BLaER1 treated with 17β-estradiol and CSF1 and Interleukin-3, amounts not matched to agents 10 nM and 100 nM (cell line): Measurements from ENCODE around the gene NRIP3.

Experiments
- H3K27ac ChIP-seq, 11 experiments: shearing (Covaris generic); formaldehyde crosslinking; 2 replicates each; pipeline ENCODE4 v1.8.1; 2022
- H3K27me3 ChIP-seq, 11 experiments: shearing (Covaris generic); formaldehyde crosslinking; 2 replicates each; pipeline ENCODE4 v1.8.1; 2022
- H3K36me3 ChIP-seq, 11 experiments: shearing (Covaris generic); formaldehyde crosslinking; 2 replicates each; pipeline ENCODE4 v1.8.1; 2022
- H3K4me1 ChIP-seq, 10 experiments: shearing (Covaris generic); formaldehyde crosslinking; 2 replicates each; pipeline ENCODE4 v1.8.1; 2022
- H3K4me2 ChIP-seq, 11 experiments: shearing (Covaris generic); formaldehyde crosslinking; 2 replicates each; pipeline ENCODE4 v1.8.1; 2022
- H3K4me3 ChIP-seq, 10 experiments: shearing (Covaris generic); formaldehyde crosslinking; 2 replicates each; pipeline ENCODE4 v1.8.1; 2022
- H3K9ac ChIP-seq, 11 experiments: shearing (Covaris generic); formaldehyde crosslinking; 2 replicates each; pipeline ENCODE4 v1.8.1; 2022
- H3K9me3 ChIP-seq, 11 experiments: shearing (Covaris generic); formaldehyde crosslinking; replicated peaks in 1 of 11; 2 replicates each; pipeline ENCODE4 v1.8.1; 2022
- H4K20me1 ChIP-seq, 11 experiments: shearing (Covaris generic); formaldehyde crosslinking; 2 replicates each; pipeline ENCODE4 v1.8.1; 2022
- Cebpa-rat ChIP-seq, 11 experiments: shearing (Covaris generic); IDR thresholded peaks; 2 replicates each; pipeline ENCODE4 v1.8.1; 2022

NRIP3 gene

DNA sequence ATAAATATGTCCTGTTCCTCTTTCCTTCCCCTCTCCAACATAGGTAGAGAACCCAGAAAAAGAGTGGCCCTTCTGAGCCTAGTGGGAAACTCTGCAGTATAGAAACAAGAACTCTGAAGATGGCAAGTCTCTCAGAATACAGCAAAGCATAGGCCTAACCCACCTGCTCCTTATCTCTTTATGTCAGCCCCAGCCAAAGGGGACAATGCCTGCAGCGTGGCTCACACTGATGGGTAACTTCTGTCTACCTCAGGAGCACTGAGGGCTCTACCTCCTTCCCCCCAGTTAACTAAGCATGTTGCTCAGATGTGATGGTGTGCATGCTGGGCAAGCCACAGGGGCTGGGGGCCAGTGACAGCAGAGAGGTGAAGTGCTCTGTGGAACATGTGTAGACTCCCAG lies 4.9 kb upstream of the NRIP3 start:
- Histone ChIP-seq H3K27me3 (peaks cover 26 to 38% (median 32%) of the 10 kb centered on the region in 11 experiments), H3K9ac (no peak overlapping the region), H3K4me1 (peaks cover 0 to 6% (median 4%) of the 10 kb centered on the region in 10 experiments; a peak in 7 of 20 replicates), H3K36me3 (no peaks in the 10 kb centered on the region; a peak in 1 of 22 replicates), H3K9me3 (peaks cover 9 to 17% (median 12%) of the 10 kb centered on the region in 11 experiments), H3K27ac (no peak overlapping the region), H4K20me1 (no peaks in the 10 kb centered on the region), H3K4me2 (no peak overlapping the region), H3K4me3 (no peak overlapping the region)
- no peak for TF ChIP-seq Cebpa-rat (IDR thresholded peaks at IDR 0.05)

DNA sequence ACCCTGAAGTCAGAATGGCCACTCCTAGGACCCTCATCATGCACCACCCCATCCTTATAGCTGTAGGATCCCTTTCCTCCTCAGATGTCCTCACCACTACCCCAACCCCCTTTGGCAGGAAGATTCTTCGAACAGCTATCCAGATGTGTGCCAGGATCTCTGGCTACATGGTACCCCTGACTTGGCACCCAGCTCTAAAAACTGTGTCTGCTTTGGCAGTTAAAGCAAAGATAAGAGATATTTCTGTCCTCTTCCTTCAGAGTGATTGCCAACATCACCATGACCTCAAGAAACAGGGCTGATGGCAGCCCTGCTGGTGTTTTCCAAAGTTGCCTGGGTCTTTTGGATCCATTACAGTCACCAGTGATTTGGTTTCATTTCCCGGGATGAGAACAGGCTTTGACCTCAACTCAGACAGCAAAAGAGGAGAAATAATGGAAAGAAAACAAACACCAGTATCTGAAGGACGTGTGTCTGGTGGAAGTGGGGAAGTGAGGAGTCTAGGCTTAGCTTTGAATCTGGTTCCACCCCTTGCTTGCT lies 4.3 kb upstream of the NRIP3 start:
- H3K4me2 ChIP-seq: no peak overlapping the region
- H3K4me3 ChIP-seq: no peak overlapping the region
- no peak overlapping the region for H3K9ac ChIP-seq
- TF ChIP-seq Cebpa-rat (IDR thresholded peaks at IDR 0.05): no peak
- H3K4me1 ChIP-seq: peaks cover 0 to 12% (median 10%) of the 10 kb centered on the region in 10 experiments; a peak in 13 of 20 replicates
- H3K27me3 ChIP-seq: peaks cover 32 to 43% (median 38%) of the 10 kb centered on the region in 11 experiments
- no peaks in the 10 kb centered on the region for H4K20me1 ChIP-seq
- peaks cover 11 to 21% (median 17%) of the 10 kb centered on the region in 11 experiments for H3K9me3 ChIP-seq
- no peak overlapping the region for H3K27ac ChIP-seq
- no peaks in the 10 kb centered on the region; a peak in 1 of 22 replicates for H3K36me3 ChIP-seq

DNA sequence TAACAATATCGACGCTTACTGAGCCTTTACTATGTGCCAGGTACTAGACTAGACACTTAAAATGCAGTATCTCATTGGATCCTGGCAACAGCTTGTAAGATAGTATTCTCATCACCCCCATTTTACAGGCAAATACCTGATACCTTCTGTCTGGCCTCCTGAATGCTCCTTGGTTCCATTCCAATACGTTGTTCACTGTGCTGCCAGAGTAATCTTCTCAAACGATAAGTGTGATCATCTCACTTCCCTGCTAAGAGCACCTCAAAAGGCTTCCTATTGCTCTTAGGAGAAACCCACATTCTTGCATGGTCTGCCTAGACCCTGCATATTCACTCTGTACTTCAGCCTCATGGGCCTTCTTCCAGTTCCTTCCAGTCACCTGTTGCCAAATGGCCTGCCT lies 1.3 kb upstream of the NRIP3 start:
- Histone ChIP-seq H3K4me2 (no peak overlapping the region), H3K27me3 (peaks cover 39 to 70% (median 62%) of the 10 kb centered on the region in 11 experiments), H3K9ac (no peak overlapping the region), H3K9me3 (peaks cover 11 to 24% (median 18%) of the 10 kb centered on the region in 11 experiments), H4K20me1 (no peaks in the 10 kb centered on the region; a peak in 1 of 22 replicates), H3K4me1 (peaks cover 0 to 33% (median 13%) of the 10 kb centered on the region in 10 experiments; a peak in 13 of 20 replicates), H3K27ac (no peak overlapping the region), H3K4me3 (no peak overlapping the region), H3K36me3 (no peaks in the 10 kb centered on the region; a peak in 1 of 22 replicates)
- no peak for TF ChIP-seq Cebpa-rat (IDR thresholded peaks at IDR 0.05)

DNA sequence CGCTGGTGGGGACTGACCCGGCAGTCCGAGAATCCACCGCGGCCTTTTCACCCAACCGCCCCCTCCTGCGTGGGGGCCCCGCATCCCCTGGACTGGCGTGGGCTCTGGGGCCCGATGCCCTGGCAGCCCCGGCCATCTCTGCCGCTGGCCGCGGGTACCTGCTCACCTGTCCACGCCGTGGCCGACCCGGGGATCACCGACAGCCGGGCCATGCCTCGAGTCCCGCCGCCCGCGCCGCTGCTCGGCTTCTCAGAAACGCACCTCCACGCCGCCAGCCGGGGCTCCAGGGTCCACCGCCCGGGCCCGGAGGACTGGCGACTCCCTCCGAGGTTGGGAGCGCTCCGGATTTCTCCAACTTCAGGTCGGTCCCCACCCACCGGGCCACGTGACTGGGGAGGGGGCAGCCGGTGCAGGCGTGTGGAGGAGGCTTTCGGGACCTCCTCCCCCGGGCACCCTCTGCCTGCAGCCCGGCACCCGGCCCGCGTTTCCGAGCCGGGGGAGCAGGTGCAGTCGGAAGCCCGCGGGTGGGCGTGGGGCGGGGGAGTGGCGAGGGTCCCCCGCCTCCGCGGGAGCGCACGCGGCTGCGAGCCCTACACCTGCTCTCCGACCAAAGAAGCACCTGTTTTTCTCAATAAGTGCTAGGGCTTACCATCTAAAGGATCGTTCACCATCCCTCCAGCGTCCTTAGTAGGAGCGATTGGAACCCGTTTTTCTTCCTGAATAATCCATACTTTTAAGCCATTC lies 554 bp upstream of the NRIP3 start:
- no peak for TF ChIP-seq Cebpa-rat (IDR thresholded peaks at IDR 0.05)
- H3K9ac ChIP-seq: no peak overlapping the region
- H3K36me3 ChIP-seq: no peaks in the 10 kb centered on the region; a peak in 1 of 22 replicates
- H3K4me1 ChIP-seq: peaks cover 0 to 33% (median 13%) of the 10 kb centered on the region in 10 experiments; a peak in 13 of 20 replicates
- H4K20me1 ChIP-seq: no peaks in the 10 kb centered on the region; a peak in 1 of 22 replicates
- peak overlapping the region; percentile 32 to 65 (median 53) for H3K4me3 ChIP-seq
- H3K27ac ChIP-seq: no peak overlapping the region
- peak overlapping the region; percentile 59 to 91 (median 81) for H3K4me2 ChIP-seq
- peaks cover 11 to 20% (median 18%) of the 10 kb centered on the region in 11 experiments for H3K9me3 ChIP-seq
- H3K27me3 ChIP-seq: peaks cover 39 to 70% (median 62%) of the 10 kb centered on the region in 11 experiments

DNA sequence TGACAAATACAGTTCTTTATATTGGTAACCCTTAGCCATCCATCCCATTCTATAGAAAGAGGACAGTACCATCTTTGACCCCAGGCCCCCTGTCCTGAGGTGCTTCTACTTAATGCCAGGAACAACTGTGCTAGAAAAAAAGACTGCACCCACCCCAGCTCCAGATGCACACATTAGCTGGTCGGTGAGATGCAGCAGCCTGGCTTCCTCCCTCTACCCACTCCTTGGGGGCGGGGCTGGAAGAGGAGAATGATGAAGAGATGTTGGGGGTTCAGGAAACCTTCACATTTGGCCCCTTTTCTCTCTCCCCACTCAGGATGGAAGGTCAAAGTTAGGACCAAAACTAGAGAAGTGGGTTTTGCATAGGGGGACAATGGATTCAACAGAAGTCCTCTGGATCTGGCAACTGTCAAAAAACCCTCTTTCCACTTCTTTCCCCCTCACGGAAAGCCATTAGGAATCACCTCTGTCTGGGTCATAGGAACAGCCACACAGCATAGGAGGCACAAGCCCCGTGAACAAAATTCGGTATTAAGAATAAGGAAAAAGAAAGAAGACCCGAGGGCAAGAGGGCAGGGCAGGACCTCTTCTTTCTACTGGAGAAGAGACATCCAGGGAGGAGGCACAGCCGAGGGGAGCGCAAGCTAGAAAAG lies 755 bp downstream of the NRIP3 start:
- H3K4me1 ChIP-seq: peaks cover 0 to 34% (median 13%) of the 10 kb centered on the region in 10 experiments; a peak in 13 of 20 replicates
- H3K36me3 ChIP-seq: no peaks in the 10 kb centered on the region; a peak in 1 of 22 replicates
- no peaks in the 10 kb centered on the region; a peak in 1 of 22 replicates for H4K20me1 ChIP-seq
- H3K4me2 ChIP-seq: peak overlapping the region; percentile 59 to 91 (median 81)
- peaks cover 11 to 20% (median 18%) of the 10 kb centered on the region in 11 experiments for H3K9me3 ChIP-seq
- H3K27me3 ChIP-seq: peaks cover 39 to 70% (median 62%) of the 10 kb centered on the region in 11 experiments
- TF ChIP-seq Cebpa-rat (IDR thresholded peaks at IDR 0.05): no peak
- H3K4me3 ChIP-seq: peak overlapping the region; percentile 32 to 65 (median 53)
- H3K9ac ChIP-seq: peak overlapping the region in 8 of 11 experiments; percentile 6 to 60 (median 30); a peak in 8 of 22 replicates
- no peak overlapping the region for H3K27ac ChIP-seq

DNA sequence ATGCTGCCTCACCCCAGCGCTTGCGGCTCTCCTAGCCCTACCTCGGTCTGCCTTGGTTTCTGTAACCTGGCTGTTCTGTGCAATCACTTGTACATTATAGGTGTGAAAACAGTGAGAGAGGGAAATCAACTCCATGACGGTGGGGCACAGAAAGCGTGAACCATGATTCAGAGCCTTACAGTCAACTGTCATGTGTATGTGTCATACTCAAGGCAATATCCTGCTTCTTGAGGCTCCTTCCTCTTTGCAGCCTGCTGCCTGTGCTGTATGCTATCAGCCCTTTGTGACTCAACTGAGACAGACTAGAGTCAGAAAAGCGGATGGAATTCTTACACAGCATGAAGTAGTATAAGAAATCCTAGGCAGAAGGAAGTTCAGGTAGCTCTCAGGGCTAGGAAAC lies 2.1 kb downstream of the NRIP3 start:
- Histone ChIP-seq H3K27ac (peak overlapping the region in 1 of 11 experiments; percentile 12; a peak in 1 of 22 replicates), H3K4me2 (peak overlapping the region in 4 of 11 experiments; percentile 30 to 91 (median 64); a peak in 7 of 22 replicates), H3K4me1 (peaks cover 0 to 46% (median 13%) of the 10 kb centered on the region in 10 experiments; a peak in 13 of 20 replicates), H3K9me3 (peaks cover 11 to 20% (median 18%) of the 10 kb centered on the region in 11 experiments), H3K36me3 (no peaks in the 10 kb centered on the region; a peak in 1 of 22 replicates), H3K27me3 (peaks cover 39 to 63% (median 62%) of the 10 kb centered on the region in 11 experiments), H4K20me1 (no peaks in the 10 kb centered on the region; a peak in 1 of 22 replicates), H3K4me3 (no peak overlapping the region), H3K9ac (no peak overlapping the region)
- no peak for TF ChIP-seq Cebpa-rat (IDR thresholded peaks at IDR 0.05)

DNA sequence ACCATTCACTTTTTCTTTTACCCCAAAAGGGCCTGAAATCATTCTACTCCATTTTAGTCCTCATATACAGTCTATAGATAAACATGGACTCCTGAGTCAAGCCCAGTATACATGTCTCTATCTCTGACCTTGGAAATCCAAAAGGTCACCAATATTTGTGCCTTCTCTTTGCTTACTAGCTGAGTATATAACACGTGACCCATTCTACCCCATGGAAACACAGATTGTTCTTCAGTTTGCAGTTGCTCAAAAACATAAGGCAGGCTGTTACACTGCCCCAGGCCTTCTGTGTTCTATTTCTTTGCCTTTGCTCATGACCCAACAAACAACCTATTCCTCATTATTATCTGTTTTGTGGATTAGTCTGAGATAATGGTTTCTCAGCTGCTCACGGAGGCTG lies 5.8 kb downstream of the NRIP3 start:
- no peaks in the 10 kb centered on the region for H3K36me3 ChIP-seq
- peaks cover 0 to 33% (median 3%) of the 10 kb centered on the region in 10 experiments; a peak in 12 of 20 replicates for H3K4me1 ChIP-seq
- no peak overlapping the region for H3K4me3 ChIP-seq
- H3K27ac ChIP-seq: no peak overlapping the region
- H3K9ac ChIP-seq: no peak overlapping the region
- H4K20me1 ChIP-seq: no peaks in the 10 kb centered on the region; a peak in 1 of 22 replicates
- peaks cover 0 to 2% (median 0%) of the 10 kb centered on the region in 11 experiments; a peak in 3 of 22 replicates for H3K9me3 ChIP-seq
- H3K27me3 ChIP-seq: peaks cover 6 to 26% (median 24%) of the 10 kb centered on the region in 11 experiments
- no peak overlapping the region for H3K4me2 ChIP-seq
- TF ChIP-seq Cebpa-rat (IDR thresholded peaks at IDR 0.05): no peak

DNA sequence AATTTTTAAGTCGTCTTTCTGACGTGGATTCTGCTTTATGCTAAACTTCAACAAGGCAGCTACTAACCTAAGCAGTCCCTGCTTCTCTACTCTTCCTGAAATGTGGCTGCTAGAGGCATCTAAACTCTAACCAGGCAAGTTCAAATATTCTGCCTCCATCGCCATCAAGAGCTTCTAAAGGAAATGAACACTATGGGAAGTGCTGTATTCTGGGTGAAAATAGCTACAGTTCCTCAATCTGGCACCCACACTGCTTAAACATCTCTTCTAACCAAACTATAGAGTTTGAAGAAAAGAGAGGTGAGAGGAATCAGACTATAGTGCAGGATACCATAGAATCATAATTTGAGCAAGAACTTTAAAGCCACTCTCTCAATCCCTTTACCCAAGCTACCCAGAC lies 6.3 kb downstream of the NRIP3 start:
- no peak for TF ChIP-seq Cebpa-rat (IDR thresholded peaks at IDR 0.05)
- Histone ChIP-seq H3K4me3 (no peak overlapping the region), H3K9ac (no peak overlapping the region), H4K20me1 (no peaks in the 10 kb centered on the region; a peak in 1 of 22 replicates), H3K9me3 (no peaks in the 10 kb centered on the region), H3K27me3 (peaks cover under 1 to 21% (median 19%) of the 10 kb centered on the region in 11 experiments), H3K27ac (no peak overlapping the region), H3K36me3 (no peaks in the 10 kb centered on the region), H3K4me2 (peak overlapping the region in 3 of 11 experiments; percentile 3 to 60 (median 25); a peak in 3 of 22 replicates), H3K4me1 (peaks cover 0 to 28% (median 0%) of the 10 kb centered on the region in 10 experiments; a peak in 8 of 20 replicates)
